AG09319 (cell line): ENCODE results near the gene NFS1.

Source experiments
- DNase-seq: peaks from one replicate; pipeline ENCODE4 v3.0.0-alpha.2; 2010; ENCODE audit warnings: low read depth; ENCODE audit errors: extremely low read depth
- CTCF ChIP-seq: IDR thresholded peaks from 2 replicates; pipeline ENCODE4 v1.5.1; 2011; ENCODE audit warnings: low read depth, mild to moderate bottlenecking, inconsistent platforms, low read length, moderate library complexity

The NFS1 gene

GRCh38 chr20:35648836-35649235 lies 50.3 kb downstream of the NFS1 start:
- DNase-seq: no peak

DNA sequence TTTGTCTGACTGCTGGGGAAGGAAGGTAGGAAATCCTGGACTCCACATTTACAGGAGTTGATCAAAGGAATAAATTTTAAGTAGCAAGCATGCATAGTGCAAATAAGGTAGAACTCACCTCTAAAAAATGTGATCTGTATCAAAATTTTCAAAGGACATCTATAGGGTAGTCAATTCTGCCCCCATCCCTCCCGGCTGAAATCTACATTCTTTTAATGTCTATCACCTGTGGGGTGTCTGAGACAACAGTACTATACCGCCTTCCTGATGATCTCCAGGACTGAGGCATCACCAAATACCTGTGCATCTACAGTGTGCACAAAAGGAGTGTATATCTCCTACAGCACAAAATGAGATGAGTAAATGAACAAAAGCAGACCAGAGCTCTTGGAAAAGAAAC lies 54.3 kb downstream of the NFS1 start:
- no peak for TF ChIP-seq CTCF
- DNase-seq: no peak

More at GRCh38 chr20:35648836-35649235, 50.3 kb downstream of the NFS1 start:
- TF ChIP-seq CTCF: no peak

- TF ChIP-seq CTCF: no peak
These were observed 56.1 kb downstream of the NFS1 start for GRCh38 chr20:35643045-35643444.

DNA sequence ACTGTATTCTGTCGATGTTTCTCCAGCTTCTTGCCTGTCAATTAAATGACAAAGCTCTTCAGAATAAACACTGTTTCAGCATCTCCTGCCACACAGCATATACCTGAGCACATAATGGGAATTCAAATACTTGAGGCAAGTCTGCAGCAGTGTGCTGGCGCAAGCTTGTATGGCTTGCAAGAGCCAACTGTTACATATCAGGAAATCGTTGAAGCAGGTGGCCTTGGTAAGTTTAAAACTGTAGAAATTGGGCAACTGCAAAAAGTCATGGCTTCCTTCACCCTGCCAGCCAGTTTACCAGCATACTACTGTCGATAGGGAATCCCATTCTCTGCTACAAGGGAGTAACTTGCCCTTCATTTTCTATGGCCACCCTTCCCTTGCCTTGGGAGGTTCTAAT lies 57.4 kb downstream of the NFS1 start:
- DNase-seq: no peak
- TF ChIP-seq CTCF: no peak

More at GRCh38 chr20:35643045-35643444, 56.1 kb downstream of the NFS1 start:
- DNase-seq: no peak

GRCh38 chr20:35640724-35641123 lies 58.4 kb downstream of the NFS1 start:
- TF ChIP-seq CTCF: no peak
- DNase-seq: no peak

- no peak for TF ChIP-seq CTCF
These were observed 60.4 kb downstream of the NFS1 start for GRCh38 chr20:35638751-35639150.

GRCh38 chr20:35637276-35637675 lies 61.9 kb downstream of the NFS1 start:
- TF ChIP-seq CTCF: no peak
- no peak for DNase-seq

More at GRCh38 chr20:35638751-35639150, 60.4 kb downstream of the NFS1 start:
- DNase-seq: no peak

- TF ChIP-seq CTCF: no peak
- no peak for DNase-seq
These were observed 63.1 kb downstream of the NFS1 start for GRCh38 chr20:35636095-35636494.
